HEK293 (cell line): ENCODE data around the gene ITGB3.

ENCODE experiments used
- HOXC10 ChIP-seq: sonication (generic); formaldehyde crosslinking; IDR thresholded peaks from 2 replicates; pipeline ENCODE4 v1.8.1; 2023; ENCODE audit warnings: mild to moderate bottlenecking, missing genetic modification reagents
- HOXD13 ChIP-seq: sonication (generic); formaldehyde crosslinking; IDR thresholded peaks from 2 replicates; pipeline ENCODE4 v1.8.0; 2022; ENCODE audit warnings: missing genetic modification reagents, borderline replicate concordance
- KLF8 ChIP-seq: fragments of 450-650 bp; formaldehyde crosslinking; IDR thresholded peaks from 2 replicates; pipeline ENCODE4 v1.5.1; 2016; ENCODE audit warnings: missing biosample characterization, missing genetic modification characterization
- MEIS1 ChIP-seq: sonication (generic); formaldehyde crosslinking; IDR thresholded peaks from 2 replicates; pipeline ENCODE4 v1.8.1; 2022; ENCODE audit warnings: missing genetic modification reagents, mild to moderate bottlenecking, borderline replicate concordance
- PATZ1 ChIP-seq: fragments of 450-650 bp; formaldehyde crosslinking; IDR thresholded peaks from 2 replicates; pipeline ENCODE4 v1.5.1; 2016; ENCODE audit warnings: missing biosample characterization, missing genetic modification characterization
- SCRT1 ChIP-seq: fragments of 450-650 bp; formaldehyde crosslinking; IDR thresholded peaks from 2 replicates; pipeline ENCODE4 v1.5.1; 2016; ENCODE audit warnings: missing biosample characterization, missing genetic modification characterization, borderline replicate concordance
- SETDB1 ChIP-seq: IDR thresholded peaks from one replicate; pipeline ENCODE4 v1.6.1; 2017; ENCODE audit warnings: mild to moderate bottlenecking, low read length, moderate library complexity, mixed read lengths; ENCODE audit not compliant: insufficient read length
- ZBTB20 ChIP-seq: fragments of 450-650 bp; formaldehyde crosslinking; IDR thresholded peaks from 2 replicates; pipeline ENCODE4 v1.5.1; 2016; ENCODE audit warnings: missing biosample characterization, missing genetic modification characterization
- ZEB2 ChIP-seq: fragments of 450-650 bp; formaldehyde crosslinking; IDR thresholded peaks from 2 replicates; pipeline ENCODE4 v1.5.1; 2016; ENCODE audit warnings: missing biosample characterization, missing genetic modification characterization
- ZIC2 ChIP-seq: fragments of 450-650 bp; formaldehyde crosslinking; IDR thresholded peaks from 2 replicates; pipeline ENCODE4 v1.5.1; 2016; ENCODE audit warnings: missing biosample characterization, missing genetic modification characterization
- ZNF146 ChIP-seq: fragments of 450-650 bp; formaldehyde crosslinking; IDR thresholded peaks from 2 replicates; pipeline ENCODE4 v1.5.1; 2016; ENCODE audit warnings: missing biosample characterization, missing genetic modification characterization
- ZNF211 ChIP-seq: fragments of 450-650 bp; formaldehyde crosslinking; IDR thresholded peaks from 2 replicates; pipeline ENCODE4 v1.5.1; 2016; ENCODE audit warnings: low read depth, missing biosample characterization, missing genetic modification characterization
- ZNF391 ChIP-seq: fragments of 450-650 bp; formaldehyde crosslinking; IDR thresholded peaks from 2 replicates; pipeline ENCODE4 v1.5.1; 2016; ENCODE audit warnings: low read depth, missing biosample characterization, missing genetic modification characterization, borderline replicate concordance
- ZNF513 ChIP-seq: fragments of 450-650 bp; IDR thresholded peaks from 2 replicates; pipeline ENCODE4 v1.5.1; 2018; ENCODE audit warnings: missing biosample characterization, missing genetic modification characterization
- ZNF585B ChIP-seq: fragments of 450-650 bp; formaldehyde crosslinking; IDR thresholded peaks from 2 replicates; pipeline ENCODE4 v1.5.1; 2016; ENCODE audit warnings: missing biosample characterization, missing genetic modification characterization
- TF ChIP-seq, protein P1 (sequence below): fragments of 450-650 bp; formaldehyde crosslinking; IDR thresholded peaks from 2 replicates; pipeline ENCODE4 v1.5.1; 2016; ENCODE audit warnings: missing biosample characterization, missing genetic modification characterization
- TF ChIP-seq, protein P2 (sequence below): fragments of 450-650 bp; formaldehyde crosslinking; IDR thresholded peaks from 2 replicates; pipeline ENCODE4 v1.5.1; 2016; ENCODE audit warnings: missing biosample characterization, missing genetic modification characterization
- TF ChIP-seq, protein P3 (sequence below): fragments of 450-650 bp; formaldehyde crosslinking; IDR thresholded peaks from 2 replicates; pipeline ENCODE4 v1.5.1; 2016; ENCODE audit warnings: missing biosample characterization, missing genetic modification characterization
- TF ChIP-seq, protein P4 (sequence below): fragments of 450-650 bp; formaldehyde crosslinking; IDR thresholded peaks from 2 replicates; pipeline ENCODE4 v1.5.1; 2017; ENCODE audit warnings: missing biosample characterization, missing genetic modification characterization
- TF ChIP-seq, protein P5 (sequence below): fragments of 450-650 bp; formaldehyde crosslinking; IDR thresholded peaks from 2 replicates; pipeline ENCODE4 v1.5.1; 2016; ENCODE audit warnings: missing biosample characterization, missing genetic modification characterization
- TF ChIP-seq, protein P6 (sequence below): fragments of 450-650 bp; formaldehyde crosslinking; conservative IDR thresholded peaks from 2 replicates; pipeline ENCODE4 v1.5.1; 2016; ENCODE audit warnings: low read depth, missing biosample characterization, missing genetic modification characterization

ITGB3 gene

DNA sequence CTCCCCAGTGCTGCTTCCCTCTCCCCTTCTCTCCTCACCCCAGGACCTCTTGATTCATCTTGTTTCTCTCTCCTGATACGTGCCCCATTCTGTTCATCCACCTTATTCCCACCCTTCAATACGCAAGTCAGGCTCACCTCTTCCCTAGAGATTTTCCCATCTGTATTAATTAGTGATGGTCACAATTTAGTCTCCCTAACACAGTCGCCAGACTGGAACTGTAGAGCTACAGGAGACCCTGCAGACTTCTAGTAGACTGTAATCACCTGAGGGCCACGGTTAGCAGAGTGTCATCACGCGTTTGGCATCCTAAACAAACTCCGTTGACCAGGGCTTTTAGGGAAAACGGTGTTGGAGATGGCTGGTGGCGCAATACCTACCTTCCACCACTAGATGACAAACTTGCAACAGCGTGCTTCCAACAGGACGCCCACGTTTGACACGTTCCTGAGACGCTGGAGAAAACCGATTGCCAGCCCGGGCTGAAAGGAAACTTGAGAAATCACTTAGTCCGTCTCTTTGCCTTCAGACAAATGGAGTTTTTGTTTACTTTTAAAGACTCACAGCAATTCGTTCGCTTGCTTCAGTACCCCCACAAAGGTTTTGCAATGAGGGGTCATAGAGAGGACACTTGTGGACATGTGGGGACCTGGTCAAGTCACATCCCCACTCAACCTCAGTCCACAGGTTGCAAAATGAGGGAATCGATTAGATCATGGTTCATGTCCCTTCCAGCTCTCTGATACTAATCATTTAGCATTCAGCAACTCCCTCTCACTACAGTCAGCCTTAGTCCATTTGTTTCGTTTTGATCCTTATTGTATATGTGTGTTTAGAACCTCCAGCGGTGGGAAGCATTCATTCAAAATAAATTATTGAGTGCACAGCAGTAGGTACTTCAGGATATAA lies 23.8 kb upstream of the ITGB3 start (continued):
- TF ChIP-seq, protein P1, sequence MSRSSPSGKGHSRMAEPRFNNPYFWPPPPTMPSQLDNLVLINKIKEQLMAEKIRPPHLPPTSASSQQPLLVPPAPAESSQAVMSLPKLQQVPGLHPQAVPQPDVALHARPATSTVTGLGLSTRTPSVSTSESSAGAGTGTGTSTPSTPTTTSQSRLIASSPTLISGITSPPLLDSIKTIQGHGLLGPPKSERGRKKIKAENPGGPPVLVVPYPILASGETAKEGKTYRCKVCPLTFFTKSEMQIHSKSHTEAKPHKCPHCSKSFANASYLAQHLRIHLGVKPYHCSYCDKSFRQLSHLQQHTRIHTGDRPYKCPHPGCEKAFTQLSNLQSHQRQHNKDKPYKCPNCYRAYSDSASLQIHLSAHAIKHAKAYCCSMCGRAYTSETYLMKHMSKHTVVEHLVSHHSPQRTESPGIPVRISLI (tag by site-specific recombination) = no peak
- no peak for TF ChIP-seq PATZ1 (tag by site-specific recombination)
- TF ChIP-seq, protein P2, sequence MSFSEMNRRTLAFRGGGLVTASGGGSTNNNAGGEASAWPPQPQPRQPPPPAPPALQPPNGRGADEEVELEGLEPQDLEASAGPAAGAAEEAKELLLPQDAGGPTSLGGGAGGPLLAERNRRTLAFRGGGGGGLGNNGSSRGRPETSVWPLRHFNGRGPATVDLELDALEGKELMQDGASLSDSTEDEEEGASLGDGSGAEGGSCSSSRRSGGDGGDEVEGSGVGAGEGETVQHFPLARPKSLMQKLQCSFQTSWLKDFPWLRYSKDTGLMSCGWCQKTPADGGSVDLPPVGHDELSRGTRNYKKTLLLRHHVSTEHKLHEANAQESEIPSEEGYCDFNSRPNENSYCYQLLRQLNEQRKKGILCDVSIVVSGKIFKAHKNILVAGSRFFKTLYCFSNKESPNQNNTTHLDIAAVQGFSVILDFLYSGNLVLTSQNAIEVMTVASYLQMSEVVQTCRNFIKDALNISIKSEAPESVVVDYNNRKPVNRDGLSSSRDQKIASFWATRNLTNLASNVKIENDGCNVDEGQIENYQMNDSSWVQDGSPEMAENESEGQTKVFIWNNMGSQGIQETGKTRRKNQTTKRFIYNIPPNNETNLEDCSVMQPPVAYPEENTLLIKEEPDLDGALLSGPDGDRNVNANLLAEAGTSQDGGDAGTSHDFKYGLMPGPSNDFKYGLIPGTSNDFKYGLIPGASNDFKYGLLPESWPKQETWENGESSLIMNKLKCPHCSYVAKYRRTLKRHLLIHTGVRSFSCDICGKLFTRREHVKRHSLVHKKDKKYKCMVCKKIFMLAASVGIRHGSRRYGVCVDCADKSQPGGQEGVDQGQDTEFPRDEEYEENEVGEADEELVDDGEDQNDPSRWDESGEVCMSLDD (tag by site-specific recombination) = no peak
- TF ChIP-seq ZNF146 (tag by site-specific recombination) = no peak
- TF ChIP-seq, protein P3, sequence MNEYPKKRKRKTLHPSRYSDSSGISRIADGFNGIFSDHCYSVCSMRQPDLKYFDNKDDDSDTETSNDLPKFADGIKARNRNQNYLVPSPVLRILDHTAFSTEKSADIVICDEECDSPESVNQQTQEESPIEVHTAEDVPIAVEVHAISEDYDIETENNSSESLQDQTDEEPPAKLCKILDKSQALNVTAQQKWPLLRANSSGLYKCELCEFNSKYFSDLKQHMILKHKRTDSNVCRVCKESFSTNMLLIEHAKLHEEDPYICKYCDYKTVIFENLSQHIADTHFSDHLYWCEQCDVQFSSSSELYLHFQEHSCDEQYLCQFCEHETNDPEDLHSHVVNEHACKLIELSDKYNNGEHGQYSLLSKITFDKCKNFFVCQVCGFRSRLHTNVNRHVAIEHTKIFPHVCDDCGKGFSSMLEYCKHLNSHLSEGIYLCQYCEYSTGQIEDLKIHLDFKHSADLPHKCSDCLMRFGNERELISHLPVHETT = peak; percentile 43; the same call in 1 of the 2 replicates
- TF ChIP-seq, protein P4, sequence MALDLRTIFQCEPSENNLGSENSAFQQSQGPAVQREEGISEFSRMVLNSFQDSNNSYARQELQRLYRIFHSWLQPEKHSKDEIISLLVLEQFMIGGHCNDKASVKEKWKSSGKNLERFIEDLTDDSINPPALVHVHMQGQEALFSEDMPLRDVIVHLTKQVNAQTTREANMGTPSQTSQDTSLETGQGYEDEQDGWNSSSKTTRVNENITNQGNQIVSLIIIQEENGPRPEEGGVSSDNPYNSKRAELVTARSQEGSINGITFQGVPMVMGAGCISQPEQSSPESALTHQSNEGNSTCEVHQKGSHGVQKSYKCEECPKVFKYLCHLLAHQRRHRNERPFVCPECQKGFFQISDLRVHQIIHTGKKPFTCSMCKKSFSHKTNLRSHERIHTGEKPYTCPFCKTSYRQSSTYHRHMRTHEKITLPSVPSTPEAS = no peak
- TF ChIP-seq ZNF585B (tag by site-specific recombination) = no peak
- peak; percentile 52 for TF ChIP-seq KLF8 (tag by site-specific recombination)
- no peak for TF ChIP-seq ZNF391
- TF ChIP-seq, protein P5, sequence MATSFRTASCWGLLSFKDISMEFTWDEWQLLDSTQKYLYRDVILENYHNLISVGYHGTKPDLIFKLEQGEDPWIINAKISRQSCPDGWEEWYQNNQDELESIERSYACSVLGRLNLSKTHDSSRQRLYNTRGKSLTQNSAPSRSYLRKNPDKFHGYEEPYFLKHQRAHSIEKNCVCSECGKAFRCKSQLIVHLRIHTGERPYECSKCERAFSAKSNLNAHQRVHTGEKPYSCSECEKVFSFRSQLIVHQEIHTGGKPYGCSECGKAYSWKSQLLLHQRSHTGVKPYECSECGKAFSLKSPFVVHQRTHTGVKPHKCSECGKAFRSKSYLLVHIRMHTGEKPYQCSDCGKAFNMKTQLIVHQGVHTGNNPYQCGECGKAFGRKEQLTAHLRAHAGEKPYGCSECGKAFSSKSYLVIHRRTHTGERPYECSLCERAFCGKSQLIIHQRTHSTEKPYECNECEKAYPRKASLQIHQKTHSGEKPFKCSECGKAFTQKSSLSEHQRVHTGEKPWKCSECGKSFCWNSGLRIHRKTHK (tag by site-specific recombination) = no peak
- TF ChIP-seq SETDB1 = no peak
- TF ChIP-seq ZIC2 = no peak
- peak; percentile 82 for TF ChIP-seq ZEB2 (tag by site-specific recombination)
- TF ChIP-seq ZNF513 (tag by site-specific recombination) = no peak
- no peak for TF ChIP-seq ZNF211 (tag by site-specific recombination)
- TF ChIP-seq, protein P6, sequence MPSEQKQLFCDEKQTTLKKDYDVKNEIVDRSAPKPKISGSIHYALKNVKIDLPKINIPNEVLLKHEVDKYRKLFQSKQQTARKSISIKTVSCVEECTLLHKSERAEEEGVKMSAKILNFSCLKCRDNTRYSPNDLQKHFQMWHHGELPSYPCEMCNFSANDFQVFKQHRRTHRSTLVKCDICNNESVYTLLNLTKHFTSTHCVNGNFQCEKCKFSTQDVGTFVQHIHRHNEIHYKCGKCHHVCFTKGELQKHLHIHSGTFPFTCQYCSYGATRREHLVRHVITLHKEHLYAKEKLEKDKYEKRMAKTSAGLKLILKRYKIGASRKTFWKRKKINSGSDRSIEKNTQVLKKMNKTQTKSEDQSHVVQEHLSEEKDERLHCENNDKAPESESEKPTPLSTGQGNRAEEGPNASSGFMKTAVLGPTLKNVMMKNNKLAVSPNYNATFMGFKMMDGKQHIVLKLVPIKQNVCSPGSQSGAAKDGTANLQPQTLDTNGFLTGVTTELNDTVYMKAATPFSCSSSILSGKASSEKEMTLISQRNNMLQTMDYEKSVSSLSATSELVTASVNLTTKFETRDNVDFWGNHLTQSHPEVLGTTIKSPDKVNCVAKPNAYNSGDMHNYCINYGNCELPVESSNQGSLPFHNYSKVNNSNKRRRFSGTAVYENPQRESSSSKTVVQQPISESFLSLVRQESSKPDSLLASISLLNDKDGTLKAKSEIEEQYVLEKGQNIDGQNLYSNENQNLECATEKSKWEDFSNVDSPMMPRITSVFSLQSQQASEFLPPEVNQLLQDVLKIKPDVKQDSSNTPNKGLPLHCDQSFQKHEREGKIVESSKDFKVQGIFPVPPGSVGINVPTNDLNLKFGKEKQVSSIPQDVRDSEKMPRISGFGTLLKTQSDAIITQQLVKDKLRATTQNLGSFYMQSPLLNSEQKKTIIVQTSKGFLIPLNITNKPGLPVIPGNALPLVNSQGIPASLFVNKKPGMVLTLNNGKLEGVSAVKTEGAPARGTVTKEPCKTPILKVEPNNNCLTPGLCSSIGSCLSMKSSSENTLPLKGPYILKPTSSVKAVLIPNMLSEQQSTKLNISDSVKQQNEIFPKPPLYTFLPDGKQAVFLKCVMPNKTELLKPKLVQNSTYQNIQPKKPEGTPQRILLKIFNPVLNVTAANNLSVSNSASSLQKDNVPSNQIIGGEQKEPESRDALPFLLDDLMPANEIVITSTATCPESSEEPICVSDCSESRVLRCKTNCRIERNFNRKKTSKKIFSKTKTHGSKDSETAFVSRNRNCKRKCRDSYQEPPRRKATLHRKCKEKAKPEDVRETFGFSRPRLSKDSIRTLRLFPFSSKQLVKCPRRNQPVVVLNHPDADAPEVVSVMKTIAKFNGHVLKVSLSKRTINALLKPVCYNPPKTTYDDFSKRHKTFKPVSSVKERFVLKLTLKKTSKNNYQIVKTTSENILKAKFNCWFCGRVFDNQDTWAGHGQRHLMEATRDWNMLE (tag by site-specific recombination) = no peak
- no peak for TF ChIP-seq HOXD13 (CRISPR knock-in tag)
- TF ChIP-seq HOXC10 (CRISPR knock-in tag) = no peak
- peak; percentile 78 for TF ChIP-seq SCRT1 (tag by site-specific recombination)
- no peak for TF ChIP-seq ZBTB20 (tag by site-specific recombination)
- no peak for TF ChIP-seq MEIS1 (CRISPR knock-in tag)
